Activated CD8-positive, alpha-beta memory T cell treated with anti-CD3 and anti-CD28 coated beads for 48 hours (primary cell): Measurements from ENCODE around the gene DNM1L.
A peak's percentile ranks its signal among the peaks of the same experiment; 100 is the strongest.

Experiments used
- DNase-seq, 3 experiments: peaks; one replicate each; pipeline ENCODE4 v3.0.0-alpha.2; 2020; ENCODE audit warnings: low read depth in 2 of 3, low spot score in 2 of 3

The DNM1L gene

GRCh38 chr12:32755654-32756475 is 76.8 kb downstream of the DNM1L start, which contains the start of gene YARS2:
YARS2 (minus strand) TSS chr12:32755897; CDS start chr12:32755874, 23 bp downstream.
- DNase-seq: peak; percentile 52 to 71 (median 67)

- no peak for DNase-seq
Measured at GRCh38 chr12:32756476-32757066, 77.5 kb downstream of the DNM1L start.

- DNase-seq: no peak
Measured at GRCh38 chr12:32757157-32757556, 78.1 kb downstream of the DNM1L start.

GRCh38 chr12:32761716-32762115 is 82.6 kb downstream of the DNM1L start:
- no peak for DNase-seq

- no peak for DNase-seq
Measured at GRCh38 chr12:32765906-32766305, 86.8 kb downstream of the DNM1L start.

GRCh38 chr12:32768518-32768917 is 89.4 kb downstream of the DNM1L start:
- no peak for DNase-seq

GRCh38 chr12:32770141-32770540 is 91.0 kb downstream of the DNM1L start:
- DNase-seq: no peak

GRCh38 chr12:32773691-32774090 is 94.6 kb downstream of the DNM1L start:
- DNase-seq: no peak

GRCh38 chr12:32776258-32776657 is 97.2 kb downstream of the DNM1L start:
- no peak for DNase-seq

- DNase-seq: no peak
Measured at GRCh38 chr12:32777159-32777558, 98.1 kb downstream of the DNM1L start.

GRCh38 chr12:32777691-32778175 is 98.6 kb downstream of the DNM1L start:
- no peak for DNase-seq

GRCh38 chr12:32780071-32780470 is 101.0 kb downstream of the DNM1L start:
- DNase-seq: no peak

- no peak for DNase-seq
Measured at GRCh38 chr12:32783029-32783428, 103.9 kb downstream of the DNM1L start.

- DNase-seq: no peak
Measured at GRCh38 chr12:32785557-32785956, 106.5 kb downstream of the DNM1L start.

GRCh38 chr12:32788405-32788804 is 109.3 kb downstream of the DNM1L start:
- DNase-seq: no peak

GRCh38 chr12:32789446-32789845 is 110.3 kb downstream of the DNM1L start:
- no peak for DNase-seq

- DNase-seq: no peak
Measured at GRCh38 chr12:32789916-32790315, 110.8 kb downstream of the DNM1L start.

GRCh38 chr12:32794281-32794680 is 115.2 kb downstream of the DNM1L start:
- no peak for DNase-seq
